ENCODE measurements around the gene UGT1A6.
"Not testable (repeated sequence)": the region's sequence is repeated elsewhere in the genome, so short reads cannot be mapped to it uniquely, and the experiment has no call there.

Gene UGT1A6

DNA sequence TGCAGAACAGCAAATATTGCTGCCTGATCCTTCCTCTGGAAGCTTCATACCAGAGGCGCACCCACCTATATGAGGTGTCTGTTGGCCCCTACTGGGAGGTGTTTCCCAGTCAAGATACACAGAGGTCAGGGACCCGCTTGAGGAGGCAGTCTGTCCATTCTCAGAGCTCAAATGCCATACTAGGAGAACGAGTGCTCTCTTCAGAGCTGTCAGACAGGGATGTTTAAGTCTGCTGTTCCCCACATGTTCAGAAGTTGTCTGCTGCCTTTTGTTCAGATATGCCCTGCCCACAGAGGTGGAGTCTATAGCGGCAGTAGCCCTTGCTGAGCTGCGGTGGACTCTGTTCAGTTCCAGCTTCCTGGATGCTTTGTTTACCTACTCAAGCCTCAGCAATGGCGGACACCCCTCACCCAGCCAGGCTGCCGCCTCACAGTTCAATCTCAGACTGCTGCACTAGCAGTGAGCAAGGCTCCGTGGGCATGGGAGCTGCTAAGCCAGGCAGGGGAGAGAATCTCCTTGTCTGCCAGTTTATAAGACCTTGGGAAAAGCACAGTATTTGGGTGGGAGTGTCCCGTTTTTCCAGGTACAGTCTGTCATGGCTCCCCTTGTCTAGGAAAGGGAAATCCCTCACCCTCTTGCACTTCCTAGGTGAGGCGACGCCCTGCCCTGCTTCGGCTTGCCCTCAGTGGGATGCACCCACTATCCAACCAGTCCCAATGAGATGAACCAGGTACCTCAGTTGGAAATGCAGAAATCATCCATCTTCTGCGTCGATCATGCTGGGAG, 44.4 kb downstream of the UGT1A6 start:
- DNase-seq, result not testable (repeated sequence)

DNA sequence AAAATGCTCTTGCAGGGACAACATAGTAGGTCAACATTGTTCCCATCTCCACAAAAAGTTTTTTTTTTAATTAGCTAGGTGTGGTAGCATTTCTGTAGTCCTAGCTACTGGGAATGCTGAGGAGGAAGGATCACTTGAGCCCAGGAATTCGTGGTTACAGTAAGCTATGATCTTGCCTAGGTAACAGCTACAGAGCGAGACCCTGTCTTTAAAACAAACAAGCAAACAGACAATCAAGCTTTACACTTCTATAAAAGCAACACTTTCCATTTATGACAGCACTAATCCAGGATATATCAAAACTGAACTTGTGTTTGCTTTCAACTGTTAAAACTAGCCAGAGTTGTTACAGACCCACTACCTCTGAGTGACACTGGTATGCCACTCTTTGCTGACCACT, 48.2 kb downstream of the UGT1A6 start:
- no peak for DNase-seq

DNA sequence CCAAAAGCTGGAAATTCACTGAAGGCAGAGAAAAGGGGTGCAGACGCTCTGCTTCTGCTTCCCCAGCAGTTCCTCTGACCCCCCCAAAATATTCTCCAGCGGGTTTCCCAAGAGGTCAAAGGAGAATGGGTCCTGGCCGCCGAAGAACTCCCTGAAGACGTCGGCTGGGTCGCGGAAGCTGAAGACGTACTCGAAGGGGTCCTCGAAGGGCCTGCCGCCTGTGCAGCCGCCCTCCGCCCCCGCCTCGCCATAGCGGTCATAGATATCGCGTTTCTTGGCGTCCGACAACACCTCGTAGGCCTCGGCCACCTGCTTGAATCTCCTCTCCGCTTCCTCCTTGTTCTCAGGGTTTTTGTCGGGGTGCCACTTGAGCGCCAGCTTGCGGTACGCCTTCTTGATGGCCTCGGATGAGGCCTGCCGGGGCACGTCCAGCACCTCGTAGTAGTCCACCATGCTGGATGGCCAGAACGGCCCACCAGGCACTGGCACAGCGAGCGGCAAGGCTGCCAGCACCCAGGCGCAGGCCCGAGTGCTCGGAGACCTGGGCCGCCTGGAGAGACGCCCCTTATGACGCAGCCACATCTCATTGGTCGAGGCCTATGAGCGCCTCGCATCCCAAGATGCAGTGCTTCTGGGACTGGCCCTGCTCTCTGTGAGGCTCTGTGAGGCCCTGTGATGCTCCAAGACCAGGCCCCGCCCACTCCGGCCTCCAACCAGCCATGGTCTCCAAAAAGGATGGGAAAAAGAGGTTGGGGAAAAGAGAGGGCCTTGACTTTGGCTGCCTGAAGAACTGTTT, 51.0 kb downstream of the UGT1A6 start:
- DNase-seq, result no peak

DNA sequence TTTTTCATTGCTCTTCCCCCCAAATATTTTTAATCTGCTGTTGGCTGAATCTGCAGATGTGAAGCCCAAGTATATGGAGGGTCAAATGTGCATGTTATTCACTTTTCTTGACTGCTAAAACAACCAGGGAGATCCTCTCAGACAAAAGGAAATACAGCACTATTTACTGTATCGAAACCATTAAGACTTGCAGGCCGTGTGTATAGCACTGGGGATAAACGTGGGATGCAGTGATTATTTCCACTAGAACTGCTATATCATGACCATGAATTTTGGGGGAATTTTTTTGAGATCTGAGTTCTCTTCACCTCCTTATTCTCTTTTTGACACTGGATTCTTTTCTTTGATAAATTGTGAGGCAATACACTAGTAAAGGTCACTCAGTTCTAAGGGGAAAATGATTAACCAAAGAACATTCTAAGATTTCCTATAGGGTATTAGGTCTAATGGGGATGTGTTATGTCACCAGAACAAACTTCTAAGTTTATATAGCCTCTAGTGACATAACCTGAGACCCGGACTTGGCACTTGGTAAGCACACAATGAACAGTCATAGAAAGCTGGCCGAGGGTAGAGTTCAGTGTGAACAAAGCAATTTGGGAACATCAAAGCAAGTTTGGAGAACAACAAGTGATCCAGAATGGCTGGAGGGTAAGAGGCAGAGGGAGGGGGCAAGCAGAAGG, 52.5 kb downstream of the UGT1A6 start:
- DNase-seq, result no peak

DNA sequence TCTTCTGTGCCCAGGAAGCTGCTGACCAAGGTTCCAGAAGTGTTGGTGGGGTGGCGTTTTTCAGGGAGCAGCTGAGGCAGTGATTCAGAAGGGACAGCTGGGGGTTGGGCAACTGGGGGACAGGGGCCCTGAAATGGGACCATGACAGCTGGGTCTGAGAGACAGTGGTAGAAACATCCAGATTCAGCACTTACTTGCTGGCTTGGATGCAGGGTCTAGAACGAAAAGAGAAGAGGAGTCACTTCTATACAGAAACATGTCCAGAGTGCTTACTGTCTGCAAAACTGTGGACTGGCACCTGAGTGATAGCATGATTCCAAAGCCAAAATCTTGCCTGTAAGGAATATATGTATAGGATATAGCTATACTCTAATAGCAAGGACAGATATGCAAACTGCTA, 53.1 kb downstream of the UGT1A6 start:
- DNase-seq, result not testable (repeated sequence)

DNA sequence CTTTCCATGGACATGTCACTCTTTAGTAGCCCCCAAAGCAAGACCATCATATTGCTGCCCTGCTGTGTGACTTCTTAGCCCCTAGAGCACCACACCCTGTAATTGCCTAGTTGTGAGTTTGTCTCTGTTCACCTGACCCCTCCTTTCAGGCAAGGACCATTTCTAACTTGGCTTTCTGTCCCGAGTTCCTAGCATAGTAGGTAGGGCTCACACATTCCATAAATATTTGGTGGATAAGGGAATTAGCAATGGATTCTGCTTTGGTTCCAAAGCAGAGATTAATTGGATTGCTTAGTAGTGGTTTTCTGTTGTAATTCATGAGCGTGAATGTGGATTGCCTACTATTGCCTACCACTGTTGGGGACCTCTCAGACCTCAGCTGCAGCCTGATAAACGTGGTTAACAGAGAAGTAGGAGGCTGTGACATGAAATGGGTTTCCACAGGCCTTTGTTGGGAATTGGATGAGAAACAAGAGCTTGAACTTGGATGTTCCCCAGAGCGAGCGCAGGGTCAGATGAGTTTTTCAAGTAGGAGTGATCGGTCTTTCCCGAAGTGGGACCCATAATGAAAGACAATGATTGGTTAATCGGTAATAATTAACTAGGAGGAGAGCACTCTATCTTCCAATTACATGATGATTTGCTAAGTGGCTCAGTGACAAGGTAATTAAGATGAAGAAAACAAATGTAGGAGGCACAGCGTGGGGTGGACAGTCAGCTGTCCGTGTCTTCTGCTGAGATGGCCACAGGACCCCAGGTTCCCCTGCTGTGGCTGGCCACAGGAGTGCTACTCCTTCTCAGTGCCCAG, 54.0 kb downstream of the UGT1A6 start:
- DNase-seq, result no peak

DNA sequence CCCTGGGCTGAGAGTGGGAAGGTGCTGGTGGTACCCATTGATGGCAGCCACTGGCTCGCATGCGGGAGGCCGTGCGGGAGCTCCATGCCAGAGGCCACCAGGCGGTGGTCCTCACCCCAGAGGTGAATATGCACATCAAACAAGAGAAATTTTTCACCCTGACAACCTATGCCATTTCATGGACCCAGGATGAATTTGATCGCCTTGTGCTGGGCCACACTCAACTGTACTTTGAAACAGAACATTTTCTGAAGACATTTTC, 54.5 kb downstream of the UGT1A6 start:
- no peak for DNase-seq

DNA sequence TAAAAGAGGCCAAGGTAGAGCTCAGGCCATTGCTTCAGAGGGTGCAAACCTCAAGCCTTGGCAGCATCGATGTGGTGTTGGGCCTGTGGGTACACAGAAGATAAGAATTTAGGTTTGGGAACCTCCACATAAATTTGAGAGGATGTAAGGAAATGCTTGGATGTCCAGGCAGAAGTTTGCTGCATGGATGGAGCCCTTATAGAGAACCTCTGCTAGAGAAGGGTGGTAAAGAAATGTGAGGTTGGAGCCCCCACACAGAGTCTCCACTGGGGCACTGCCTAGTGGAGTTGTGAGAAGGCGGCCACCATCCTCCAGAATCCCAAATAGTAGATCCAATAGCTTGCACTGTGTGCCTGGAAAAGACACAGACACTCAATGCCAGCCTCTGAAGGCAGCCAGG, 58.0 kb downstream of the UGT1A6 start:
- not testable (repeated sequence) for DNase-seq

DNA sequence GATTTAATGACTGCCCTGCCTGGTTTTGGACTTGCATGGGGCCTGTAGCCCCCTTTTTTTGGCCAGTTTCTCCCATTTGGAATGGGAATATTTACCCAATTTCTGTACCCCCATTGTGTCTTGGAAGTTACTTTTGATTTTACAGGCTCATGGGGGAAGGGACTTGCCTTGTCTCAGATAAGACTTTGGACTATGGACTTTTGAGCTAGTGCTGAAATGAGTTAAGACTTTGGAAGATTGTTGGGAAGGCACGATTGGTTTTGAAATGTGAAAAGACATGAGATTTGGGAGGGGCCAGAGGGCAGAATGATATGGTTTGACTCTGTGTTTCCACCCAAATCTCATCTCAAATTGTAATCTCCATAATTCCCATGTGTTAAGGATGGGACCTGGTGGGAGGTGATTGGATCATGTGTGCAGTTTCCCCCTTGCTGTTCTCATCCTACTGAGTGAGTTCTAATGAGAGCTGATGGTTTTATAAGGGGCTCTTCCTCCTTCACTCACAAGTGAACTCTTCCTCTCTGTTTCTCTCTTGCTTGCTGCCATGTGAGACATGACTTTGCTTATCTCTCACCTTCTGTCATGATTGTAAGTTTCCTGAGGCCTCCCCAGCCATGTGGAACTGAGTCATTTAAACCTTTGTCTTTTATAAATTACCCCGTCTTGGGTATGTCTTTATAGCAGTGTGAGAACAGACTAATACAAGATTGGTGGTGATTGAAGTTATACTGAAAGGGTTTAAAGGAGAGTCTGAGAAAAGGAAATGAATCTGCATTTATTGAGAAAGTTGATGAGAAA, 58.7 kb downstream of the UGT1A6 start:
- DNase-seq, result not testable (repeated sequence)

DNA sequence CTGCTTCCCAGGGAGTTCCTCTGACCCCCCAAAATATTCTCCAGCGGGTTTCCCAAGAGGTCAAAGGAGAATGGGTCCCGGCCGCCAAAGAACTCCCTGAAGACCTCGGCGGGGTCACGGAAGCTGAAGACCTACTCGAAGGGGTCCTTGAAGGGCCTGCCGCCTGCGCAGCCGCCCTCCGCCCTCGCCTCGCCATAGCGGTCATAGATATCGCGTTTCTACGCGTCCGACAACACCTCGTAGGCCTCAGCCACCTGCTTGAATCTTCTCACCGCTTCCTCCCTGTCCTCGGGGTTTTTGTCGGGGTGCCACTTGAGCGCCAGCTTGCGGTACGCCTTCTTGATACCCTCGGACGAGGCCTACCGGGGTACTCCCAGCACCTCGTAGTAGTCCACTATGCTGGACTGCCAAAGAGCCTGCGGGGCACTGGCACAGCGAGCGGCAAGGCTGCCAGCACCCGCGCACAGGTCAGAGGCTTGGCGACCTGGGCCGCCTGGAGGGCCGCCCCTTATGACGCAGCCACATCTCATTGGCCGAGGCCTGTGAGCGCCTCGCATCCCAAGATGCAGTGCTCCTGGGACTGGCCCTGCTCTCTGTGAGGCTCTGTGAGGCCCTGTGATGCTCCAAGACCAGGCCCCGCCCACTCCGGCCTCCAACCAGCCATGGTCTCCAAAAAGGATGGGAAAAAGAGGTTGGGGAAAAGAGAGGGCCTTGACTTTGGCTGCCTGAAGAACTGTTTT, 62.4 kb downstream of the UGT1A6 start:
- no peak for DNase-seq

DNA sequence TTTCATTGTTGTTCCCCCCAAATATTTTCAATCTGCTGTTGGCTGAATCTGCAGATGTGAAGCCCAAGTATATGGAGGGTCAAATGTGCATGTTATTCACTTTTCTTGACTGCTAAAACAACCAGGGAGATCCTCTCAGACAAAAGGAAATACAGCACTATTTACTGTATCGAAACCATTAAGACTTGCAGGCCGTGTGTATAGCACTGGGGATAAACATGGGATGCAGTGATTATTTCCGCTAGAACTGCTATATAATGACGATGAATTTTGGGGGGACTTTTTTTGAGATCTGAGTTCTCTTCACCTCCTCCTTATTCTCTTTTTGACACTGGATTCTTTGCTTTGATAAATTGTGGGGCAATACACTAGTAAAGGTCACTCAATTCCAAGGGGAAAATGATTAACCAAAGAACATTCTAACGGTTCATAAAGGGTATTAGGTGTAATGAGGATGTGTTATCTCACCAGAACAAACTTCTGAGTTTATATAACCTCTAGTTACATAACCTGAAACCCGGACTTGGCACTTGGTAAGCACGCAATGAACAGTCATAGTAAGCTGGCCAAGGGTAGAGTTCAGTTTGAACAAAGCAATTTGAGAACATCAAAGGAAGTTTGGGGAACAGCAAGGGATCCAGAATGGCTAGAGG, 63.9 kb downstream of the UGT1A6 start:
- DNase-seq, result no peak

DNA sequence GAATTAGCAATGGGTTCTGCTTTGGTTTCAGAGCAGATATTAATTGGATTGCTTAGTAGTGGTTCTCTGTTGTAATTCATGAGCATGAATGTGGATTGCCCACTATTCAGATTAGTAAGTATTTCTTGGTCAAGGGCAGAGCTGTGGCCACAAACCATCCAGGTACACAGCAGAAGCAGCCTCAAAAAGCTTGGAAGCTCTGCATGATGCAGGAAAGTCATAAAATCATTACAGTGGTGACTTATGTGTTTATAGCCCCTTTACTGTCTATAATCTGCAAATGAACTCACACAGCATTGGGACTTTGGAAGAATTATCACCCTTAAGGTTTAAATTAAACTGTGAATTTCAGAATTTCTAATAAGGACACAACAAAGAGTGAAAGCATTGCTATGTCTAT, 65.5 kb downstream of the UGT1A6 start:
- DNase-seq, result no peak

DNA sequence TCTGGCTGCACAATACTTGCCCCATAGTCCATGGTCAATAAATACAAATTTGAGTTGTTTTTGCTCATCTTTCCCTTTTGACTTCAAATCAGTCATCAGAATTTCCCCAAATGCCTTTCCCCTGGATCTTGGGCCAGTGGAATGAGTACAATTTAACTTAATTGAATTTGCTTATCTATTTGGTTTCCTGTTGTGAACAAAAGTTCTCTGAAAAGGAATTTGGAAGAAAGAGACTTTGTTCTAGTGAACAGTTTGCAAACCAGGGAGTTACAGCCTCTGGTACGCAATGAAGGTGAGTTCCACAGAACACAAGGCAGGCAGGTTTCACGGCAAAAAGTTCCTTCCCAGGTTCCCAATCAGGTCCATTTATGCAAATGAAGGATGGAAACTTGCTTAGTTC, 66.2 kb downstream of the UGT1A6 start:
- no peak for DNase-seq

DNA sequence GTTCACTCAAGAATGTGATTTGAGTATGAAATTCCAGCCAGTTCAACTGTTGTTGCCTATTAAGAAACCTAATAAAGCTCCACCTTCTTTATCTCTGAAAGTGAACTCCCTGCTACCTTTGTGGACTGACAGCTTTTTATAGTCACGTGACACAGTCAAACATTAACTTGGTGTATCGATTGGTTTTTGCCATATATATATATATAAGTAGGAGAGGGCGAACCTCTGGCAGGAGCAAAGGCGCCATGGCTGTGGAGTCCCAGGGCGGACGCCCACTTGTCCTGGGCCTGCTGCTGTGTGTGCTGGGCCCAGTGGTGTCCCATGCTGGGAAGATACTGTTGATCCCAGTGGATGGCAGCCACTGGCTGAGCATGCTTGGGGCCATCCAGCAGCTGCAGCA, 67.4 kb downstream of the UGT1A6 start, which contains the start of gene UGT1A1:
Gene UGT1A1 (plus strand): TSS at position 228 of the 400 bp plus-strand sequence. CDS start 18 bp downstream, at position 246.
- DNase-seq, result no peak

DNA sequence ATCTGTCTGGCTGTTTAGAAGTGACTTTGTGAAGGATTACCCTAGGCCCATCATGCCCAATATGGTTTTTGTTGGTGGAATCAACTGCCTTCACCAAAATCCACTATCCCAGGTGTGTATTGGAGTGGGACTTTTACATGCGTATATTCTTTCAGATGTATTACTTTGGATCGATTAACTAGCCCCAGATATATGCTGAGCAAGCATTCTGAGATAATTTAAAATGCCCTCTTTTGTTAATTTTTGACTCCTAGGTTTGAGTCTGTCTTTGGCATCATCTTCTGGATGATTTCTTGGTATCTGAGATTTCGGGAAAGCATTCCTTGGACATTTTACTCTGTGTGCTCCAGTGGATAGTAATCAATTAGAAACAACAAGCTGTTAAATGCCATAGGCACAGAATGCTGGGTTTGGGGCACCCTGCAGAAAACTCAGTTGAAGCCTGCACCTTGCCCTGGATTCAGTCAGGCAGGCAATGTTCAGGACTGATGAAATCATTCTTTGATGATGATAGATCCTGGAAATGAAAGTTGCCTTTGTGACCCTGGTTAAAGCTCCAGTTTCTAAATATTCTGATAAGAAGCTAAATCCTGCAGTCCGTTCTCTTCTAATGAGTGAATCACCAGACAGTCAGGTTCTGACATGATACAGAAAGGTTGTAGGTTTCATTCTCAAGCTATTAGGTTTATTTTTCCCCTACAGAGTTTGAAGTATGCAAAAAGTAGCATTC, 68.5 kb downstream of the UGT1A6 start:
- DNase-seq, result no peak

DNA sequence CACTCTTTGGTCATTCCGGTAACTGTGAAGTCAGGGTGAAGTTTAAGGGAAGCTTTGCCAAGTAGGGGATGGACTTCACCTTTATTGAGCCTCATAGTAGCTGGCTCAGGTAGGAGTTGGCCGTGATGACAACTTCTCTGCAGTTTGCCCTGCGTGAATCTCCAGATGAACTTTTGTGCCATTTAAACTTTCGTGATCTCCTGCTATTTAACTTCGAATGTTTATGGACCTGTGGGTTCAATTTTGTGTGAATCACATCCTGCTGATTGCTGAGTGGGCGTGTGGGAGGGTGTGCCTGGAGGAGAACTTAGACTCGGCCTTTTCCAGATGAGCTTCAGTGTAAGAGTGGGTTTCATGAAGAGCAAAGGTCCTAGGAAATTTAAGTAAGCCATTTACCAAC, 71.6 kb downstream of the UGT1A6 start:
- no peak for DNase-seq

DNA sequence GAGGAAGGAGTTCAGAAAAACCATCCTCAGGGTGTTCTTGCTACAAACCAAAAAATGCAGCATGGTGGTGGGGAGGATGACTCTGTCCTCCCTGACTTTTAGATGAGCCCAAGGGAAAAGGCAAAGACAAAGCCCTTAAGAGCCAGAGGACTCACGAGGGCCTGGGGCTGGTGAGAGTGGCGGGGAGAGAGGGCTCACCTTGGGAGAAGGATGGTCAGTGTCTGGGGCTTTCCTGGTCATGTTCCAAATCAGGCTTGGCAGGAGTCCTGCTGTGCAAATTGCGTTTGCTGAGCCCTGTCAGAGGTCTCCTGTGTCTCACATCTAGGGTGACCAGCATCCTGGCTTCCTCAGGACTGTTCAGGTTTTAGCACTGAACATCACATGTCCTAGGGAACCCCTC, 72.1 kb downstream of the UGT1A6 start:
- no peak for DNase-seq

DNA sequence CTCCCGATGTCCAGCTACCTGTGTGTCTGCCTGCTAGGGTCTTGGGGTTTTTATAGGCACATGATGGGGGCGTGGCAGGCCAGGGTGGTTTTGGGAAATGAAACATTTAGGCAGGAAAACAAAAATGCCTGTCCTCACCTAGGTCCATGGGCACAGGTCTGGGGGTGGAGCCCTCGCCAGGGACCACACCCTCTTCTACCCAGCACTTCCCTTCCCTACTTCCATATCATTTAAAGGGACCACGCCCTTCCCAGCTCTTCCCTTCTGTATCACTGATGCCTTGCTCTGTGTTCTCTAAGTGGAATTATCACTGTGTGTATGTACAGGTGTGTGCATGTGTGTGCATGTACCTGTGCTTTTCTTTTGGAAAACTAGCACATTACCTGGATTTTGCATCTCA, 73.7 kb downstream of the UGT1A6 start:
- DNase-seq, result no peak

DNA sequence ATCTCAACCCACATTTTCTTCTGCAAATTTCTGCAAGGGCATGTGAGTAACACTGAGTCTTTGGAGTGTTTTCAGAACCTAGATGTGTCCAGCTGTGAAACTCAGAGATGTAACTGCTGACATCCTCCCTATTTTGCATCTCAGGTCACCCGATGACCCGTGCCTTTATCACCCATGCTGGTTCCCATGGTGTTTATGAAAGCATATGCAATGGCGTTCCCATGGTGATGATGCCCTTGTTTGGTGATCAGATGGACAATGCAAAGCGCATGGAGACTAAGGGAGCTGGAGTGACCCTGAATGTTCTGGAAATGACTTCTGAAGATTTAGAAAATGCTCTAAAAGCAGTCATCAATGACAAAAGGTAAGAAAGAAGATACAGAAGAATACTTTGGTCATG, 75.4 kb downstream of the UGT1A6 start:
- no peak for DNase-seq

DNA sequence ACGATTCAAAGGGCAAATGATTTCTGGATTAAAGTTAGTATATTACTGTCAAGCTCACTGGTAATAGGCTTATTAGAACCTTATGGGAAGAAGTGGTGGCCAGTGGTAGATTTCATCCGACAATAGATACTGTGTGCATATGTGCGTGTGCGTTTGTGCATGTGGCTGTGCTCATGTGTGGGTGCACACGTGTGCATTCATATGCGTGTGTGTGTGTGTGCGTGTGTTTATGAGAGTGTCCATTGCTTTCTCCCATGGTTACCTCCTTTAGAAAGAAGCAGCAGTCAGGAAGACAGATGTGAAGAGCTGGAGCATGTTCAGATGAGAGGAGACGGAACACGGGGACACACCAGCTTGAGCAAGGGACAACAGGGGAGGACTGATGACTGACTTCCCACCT, 76.6 kb downstream of the UGT1A6 start:
- DNase-seq, result no peak
